ENCODE results near the gene LAG3.
"Not testable (repeated sequence)": the region's sequence is repeated elsewhere in the genome, so short reads cannot be mapped to it uniquely, and the experiment has no call there.

LAG3 gene

DNA sequence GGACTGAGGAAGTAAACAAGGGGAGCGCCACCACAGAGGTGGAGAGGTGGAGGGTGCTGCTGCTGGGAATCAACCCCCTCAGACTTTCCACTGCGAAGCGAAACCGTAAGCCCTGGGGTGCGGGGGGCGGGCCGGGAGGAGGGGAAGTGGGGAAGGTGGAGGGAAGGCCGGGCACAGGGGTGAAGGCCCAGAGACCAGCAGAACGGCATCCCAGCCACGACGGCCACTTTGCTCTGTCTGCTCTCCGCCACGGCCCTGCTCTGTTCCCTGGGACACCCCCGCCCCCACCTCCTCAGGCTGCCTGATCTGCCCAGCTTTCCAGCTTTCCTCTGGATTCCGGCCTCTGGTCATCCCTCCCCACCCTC lies at the start of gene LAG3:
LAG3 (plus strand) TSS at position 190 of the 365 bp plus-strand sequence. CDS start 333 bp downstream, outside the sequence.
- DNase-seq (ENCODE audit: low read depth): no peak

DNA sequence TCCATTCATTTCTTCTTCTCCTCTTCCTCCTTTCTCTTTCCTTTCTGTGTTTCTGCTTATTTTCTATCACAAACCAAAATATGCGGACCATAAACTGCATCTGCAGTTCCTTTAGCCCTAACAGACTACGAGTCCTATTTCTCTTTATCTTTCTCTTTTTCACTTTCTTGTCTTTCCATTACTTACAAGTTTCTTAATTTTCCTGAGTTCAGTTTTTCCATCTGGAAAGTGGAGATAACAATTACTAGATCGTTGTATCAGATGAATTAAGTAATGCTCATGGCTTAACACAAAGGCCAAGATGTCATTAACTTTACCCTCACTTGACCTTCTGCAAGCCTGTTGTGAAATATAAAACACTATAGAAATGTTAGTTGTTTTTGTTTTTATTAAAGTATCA lies 49.5 kb upstream of the LAG3 start:
- no peak for DNase-seq (ENCODE audit: low read depth)

DNA sequence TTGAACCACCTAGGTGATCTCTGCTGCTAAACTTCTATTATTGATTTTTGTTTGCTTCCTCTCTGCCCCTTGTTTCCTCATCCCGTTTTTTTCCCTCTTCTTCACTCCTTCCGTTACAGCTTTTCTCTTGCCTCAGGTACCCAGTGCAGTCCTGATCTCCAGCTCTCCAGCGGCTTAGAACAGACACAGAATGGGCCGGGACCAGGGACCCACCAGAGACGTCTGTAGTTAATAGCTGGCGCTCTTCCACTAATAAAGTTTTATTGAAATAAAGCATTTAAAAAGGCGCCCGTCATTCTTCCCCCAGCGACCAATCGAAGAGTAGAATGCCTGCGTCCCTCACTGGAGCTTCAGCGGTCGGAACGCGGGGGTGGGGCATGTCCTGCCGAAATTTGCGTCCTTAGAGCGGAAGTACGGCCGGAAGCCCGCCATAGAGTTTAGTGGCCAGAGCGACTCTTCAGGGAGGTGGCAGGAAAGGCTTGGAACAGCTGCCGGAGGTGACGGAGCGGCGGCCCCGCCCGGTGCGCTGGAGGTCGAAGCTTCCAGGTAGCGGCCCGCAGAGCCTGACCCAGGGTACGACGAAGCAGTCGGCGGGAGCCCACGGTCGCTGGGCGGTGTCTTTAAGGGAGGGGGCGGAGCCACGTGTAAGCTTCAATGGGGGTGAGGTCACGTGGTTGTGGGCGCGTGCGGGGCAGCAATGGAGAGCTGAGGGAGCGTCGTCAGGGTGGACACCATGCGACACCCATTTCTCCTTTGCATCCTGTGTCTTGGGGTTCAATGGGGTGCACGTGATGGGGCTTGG lies 48.5 kb upstream of the LAG3 start, which contains the start of gene COPS7A:
COPS7A (plus strand) TSS at position 440 of the 802 bp plus-strand sequence. CDS start 611 bp downstream, outside the sequence.
- peak; percentile 93 for DNase-seq (ENCODE audit: low read depth)

DNA sequence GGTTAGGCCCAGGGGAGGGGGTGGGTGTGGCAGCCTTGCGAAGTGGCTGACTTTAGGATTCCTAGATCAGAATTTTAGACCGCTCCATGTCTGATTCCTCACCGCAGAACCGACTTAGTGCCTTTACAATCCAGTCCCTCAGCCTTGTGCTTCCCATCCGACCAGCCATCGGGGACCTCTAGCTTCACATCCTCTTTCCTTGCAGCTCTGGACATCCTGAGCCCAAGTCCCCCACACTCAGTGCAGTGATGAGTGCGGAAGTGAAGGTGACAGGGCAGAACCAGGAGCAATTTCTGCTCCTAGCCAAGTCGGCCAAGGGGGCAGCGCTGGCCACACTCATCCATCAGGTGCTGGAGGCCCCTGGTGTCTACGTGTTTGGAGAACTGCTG lies 47.9 kb upstream of the LAG3 start:
- DNase-seq (ENCODE audit: low read depth): no peak

DNA sequence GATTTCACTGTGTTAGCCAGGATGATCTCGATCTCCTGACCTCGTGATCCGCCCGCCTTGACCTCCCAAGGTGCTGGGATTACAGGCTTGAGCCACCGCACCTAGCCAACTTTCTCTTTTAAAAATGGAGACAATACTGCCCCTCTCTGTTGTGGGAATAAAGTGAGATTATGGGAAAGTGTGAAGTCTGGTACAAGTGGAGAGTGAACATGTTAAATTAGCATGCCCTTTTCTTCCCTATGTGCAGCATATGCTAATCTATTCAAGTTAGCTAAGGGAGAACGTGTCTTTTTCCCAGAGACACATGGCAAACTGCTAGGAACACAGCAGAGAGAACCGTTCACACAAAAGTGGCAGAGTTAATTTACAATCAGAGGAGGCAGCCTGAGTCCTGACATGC lies 47.0 kb upstream of the LAG3 start:
- DNase-seq (ENCODE audit: low read depth): no peak

DNA sequence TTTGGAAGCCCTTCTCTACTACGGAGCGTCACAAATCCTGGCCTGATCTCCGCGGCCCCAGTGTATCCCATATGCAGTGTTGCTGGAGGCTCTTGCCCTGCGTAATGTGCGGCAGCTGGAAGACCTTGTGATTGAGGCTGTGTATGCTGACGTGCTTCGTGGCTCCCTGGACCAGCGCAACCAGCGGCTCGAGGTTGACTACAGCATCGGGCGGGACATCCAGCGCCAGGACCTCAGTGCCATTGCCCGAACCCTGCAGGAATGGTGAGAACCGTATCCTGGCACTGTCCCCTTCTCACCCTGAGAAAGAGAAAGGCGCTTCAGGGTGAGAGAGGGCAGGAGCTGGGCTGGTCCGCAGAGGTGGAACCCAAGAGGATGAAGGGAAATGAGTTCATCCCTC lies 43.1 kb upstream of the LAG3 start:
- DNase-seq (ENCODE audit: low read depth): no peak

DNA sequence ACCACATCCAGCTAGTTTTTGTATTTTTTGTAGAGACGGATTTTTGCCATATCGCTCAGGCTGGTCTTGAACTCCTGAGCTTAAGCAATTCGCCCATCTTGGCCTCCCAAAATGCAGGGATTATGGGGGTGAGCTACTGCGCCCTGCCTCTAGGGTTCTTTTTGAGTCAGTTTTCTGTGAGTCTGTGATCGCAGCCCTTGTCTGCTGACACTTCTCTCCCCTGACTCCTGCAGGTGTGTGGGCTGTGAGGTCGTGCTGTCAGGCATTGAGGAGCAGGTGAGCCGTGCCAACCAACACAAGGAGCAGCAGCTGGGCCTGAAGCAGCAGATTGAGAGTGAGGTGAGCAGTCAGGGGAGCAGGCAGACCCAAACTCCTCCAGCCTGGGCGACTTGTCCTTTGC lies 42.2 kb upstream of the LAG3 start:
- DNase-seq (ENCODE audit: low read depth): no peak

DNA sequence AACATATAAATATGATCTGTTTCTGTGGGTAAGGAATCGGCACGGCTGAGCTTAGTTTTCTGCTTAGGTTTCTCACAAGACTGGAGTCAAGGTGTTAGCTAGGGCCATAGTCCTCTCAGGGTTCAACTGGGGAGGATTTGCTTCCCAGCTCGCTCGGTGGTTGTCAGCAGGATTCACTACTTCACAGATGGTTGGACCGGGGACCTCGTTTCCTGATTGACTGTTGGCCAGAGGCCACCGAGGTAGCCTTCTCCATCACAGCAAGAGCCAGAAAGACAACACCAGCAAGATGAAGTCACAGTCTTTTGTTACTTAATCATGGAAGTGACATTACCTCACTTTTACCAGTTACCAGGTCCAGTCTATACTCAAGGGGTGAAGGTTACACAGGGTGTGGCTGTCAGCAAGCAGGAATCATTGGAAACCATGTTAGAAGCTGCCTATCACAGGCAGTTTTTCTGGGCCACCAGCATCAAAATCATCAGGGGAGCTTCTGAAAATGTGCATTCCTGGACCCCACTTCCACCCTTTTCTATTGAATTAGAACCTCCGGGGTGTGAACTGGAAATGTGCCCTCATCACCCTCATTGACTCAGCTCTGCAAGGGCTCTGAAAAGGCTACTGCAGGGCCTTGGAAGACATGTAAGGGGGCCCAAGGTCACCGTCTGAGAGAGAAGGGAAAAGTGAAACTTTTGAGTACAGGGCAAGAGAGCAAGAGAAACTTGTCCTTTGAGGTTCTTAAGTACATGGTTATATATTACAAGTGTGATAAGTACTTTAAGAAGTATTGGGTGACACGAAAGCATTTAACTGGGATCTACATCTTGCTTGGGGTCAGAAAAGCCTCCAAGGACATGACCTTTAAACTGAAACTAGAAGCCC lies 37.6 kb upstream of the LAG3 start:
- DNase-seq (ENCODE audit: low read depth): no peak

DNA sequence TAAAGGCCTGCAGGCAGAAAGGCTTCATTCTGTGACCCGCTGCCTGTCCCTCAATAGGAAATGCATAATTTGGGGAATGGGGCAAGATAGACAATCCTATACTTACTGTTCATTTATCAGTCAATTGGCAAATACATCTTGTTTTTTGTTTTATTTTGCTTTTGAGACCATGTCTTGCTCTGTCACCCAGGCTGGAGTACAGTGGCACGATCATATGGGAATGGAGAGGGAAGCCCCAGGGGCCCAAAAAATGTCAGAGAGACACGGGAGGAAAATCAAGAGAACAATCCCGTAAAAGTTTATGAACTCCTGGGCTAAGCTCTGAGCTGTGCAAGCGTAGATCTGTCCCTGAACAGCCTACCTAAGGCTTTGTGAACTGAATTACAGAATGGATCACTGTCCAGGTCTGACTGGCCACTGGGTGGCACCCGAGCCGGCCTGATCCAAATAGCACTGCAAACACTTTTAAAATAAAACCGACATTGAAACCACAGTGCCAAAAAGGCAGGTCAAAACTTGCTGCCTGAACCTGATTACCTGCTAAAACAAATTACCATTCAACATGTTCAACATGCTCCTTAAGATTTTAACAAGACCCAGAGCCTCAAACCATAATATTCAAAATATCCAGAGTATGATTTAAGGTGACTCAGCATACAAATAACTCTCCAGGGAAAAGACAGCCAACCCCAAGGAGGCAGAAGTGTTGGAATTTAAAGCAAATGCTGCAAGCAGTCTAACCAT lies 36.7 kb upstream of the LAG3 start:
- no peak for DNase-seq (ENCODE audit: low read depth)

DNA sequence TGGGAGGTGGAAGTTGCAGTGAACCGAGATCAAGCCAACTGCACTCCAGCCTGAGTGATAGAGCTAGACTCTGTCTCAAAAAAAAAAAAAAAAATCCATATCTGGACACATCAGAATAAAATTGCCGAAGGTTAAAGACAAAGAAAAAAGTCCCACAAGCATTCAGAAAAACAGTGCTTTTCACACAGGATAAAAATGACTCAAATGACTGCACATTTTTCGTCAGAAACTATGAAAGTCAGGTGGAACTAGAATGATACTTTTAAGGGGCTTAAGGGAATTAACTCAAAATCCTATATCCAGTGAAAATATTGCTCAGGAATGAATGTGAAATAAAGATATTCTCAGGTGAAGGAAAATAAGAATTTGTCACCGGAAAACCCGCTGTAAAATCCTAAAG lies 35.6 kb upstream of the LAG3 start:
- DNase-seq (ENCODE audit: low read depth): no peak

DNA sequence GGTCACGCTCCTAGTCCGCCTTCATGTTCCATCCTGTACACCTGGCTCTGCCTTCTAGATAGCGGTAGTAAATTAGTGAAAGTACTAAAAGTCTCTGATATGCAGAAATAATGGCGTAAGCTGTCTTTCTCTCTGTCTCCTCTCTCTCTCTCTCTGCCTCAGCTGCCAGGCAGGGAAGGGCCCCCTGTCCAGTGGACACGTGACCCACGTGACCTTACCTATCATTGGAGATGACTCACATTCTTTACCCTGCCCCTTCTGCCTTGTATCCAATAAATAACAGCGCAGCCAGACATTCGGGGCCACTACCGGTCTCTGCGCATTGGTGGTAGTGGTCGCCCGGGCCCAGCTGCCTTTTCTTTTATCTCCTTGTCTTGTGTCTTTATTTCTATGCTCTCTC lies 30.2 kb upstream of the LAG3 start:
- not testable (repeated sequence) for DNase-seq (ENCODE audit: low read depth)

DNA sequence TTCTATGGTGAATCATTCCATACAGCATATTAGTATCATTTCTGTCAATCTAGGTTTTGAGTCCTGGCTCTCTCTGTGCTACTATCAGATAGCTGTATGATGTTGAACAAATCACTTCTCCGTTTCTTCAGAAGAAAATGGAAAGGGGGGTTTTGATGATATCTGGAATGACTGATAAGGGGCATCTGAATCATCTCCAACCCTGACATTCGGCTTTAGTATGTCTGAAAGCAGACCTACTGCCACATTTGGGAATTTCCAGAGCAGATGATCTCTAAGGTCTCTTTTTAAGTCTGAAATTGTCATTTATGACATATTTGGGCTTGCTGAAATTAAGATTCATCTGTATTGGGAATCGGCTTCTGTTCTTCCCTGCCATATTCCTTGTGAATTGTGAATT lies 29.5 kb upstream of the LAG3 start:
- DNase-seq (ENCODE audit: low read depth): no peak

DNA sequence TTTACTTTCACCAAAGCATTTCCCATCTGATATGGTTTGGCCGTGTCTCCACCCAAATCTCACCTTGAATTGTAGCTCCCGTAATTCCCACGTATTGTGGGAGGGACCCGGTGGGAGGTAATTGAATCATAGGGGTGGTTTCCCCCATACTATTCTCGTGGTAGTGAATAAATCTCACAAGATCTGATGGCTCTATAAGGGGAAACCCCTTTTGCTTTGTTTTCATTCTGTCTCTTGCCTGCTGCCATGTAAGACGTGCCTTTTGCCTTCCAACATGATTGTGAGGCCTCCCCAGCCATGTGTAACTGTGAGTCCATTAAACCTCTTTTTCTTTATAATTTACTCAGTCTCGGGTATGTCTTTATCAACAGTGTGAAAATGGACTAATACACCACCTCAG lies 29.0 kb upstream of the LAG3 start:
- DNase-seq (ENCODE audit: low read depth): not testable (repeated sequence)

DNA sequence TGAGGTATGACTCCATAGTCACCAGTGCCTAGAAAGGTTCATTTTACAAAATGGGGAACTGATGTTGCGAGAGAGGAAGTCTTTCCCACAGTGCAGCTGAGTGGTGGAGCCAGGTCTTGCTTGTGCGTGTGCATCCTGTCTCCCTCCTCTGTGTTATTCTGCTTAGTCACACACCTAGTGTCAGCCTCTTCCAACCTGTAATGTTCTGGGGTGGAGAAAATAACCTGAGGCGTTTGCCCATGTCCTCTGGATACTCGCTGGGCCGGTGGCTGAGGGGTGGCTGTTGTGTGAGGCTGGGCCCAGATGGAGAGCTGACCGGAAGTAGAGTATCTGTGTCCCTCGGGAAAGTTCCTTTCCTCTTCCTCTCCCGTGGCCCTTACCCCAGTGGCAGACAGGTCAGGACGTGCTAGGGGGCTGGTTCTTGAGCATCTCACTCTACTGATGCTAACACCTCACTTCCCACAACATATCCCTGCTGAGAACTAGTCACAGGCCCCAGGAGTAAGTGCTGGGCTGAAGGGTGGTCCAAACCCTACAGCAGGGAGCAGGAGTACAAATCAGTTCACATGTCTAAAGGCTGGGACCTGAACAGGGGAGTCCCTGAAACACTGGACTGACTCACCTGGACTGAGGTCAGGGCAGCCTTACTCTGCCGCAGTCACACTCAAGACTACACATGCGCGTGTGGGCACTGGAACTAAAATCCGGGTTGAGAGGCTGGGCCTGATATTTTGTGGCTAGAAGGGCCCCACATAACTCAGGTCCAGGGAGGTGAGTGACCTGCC lies 26.4 kb upstream of the LAG3 start:
- no peak for DNase-seq (ENCODE audit: low read depth)

DNA sequence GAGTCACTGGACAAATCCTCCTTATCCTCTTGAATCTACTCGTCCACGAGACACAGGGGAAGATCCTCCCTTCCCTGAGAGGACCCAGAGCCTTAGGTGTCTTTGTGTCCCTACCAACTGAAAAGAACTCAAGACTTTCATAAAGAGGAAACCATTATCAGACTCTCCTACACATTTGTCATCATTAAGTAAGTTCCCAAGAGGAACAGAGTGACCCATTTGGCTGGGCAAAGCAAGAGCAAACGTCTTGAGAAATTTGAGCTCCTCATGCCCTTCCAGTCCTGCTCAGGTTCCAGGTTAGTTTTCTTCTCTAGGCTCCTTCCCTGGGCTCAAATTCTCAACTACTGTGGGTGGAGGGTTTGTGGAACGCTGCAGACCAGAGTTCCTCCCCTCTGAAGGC lies 25.1 kb upstream of the LAG3 start:
- no peak for DNase-seq (ENCODE audit: low read depth)

DNA sequence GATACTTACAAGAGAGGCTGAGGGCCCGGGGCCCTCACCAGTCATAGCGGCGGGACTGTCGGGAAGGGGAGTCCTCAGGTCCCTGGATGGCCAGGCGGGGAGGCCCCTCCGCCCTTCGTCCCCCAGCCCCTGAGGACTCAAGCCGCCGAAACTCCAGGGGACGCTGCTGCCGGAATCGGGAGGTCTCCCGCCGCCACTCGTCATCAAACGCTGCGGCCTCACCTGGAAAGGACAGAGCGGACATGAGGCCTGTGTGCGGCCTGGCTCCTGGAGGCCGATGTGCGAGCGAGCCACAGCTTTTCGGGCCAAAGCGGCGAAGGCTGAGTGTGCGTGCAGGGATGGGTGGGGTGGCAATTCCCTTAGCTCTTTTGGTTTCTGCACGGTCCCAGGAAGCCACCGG lies 23.6 kb upstream of the LAG3 start:
- no peak for DNase-seq (ENCODE audit: low read depth)

DNA sequence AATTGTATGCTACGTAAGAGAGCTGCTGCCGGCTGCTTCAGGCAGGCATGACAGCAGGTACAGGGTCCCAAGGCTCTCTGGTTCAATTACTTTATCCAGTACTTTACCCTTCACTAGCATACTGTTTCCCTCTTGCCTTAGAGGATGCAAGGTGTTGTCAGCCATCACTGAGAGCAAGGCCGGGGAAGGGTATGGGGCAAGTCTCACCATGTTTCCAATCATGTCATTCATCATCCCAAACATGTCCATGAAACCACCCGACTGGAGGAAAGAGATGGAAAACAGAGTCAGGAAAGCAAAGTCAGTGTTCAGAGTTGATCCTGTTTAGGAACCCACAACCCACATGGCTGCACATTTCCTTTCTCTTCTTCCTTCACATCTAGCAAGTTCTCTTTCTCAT lies 21.8 kb upstream of the LAG3 start:
- DNase-seq (ENCODE audit: low read depth): no peak

DNA sequence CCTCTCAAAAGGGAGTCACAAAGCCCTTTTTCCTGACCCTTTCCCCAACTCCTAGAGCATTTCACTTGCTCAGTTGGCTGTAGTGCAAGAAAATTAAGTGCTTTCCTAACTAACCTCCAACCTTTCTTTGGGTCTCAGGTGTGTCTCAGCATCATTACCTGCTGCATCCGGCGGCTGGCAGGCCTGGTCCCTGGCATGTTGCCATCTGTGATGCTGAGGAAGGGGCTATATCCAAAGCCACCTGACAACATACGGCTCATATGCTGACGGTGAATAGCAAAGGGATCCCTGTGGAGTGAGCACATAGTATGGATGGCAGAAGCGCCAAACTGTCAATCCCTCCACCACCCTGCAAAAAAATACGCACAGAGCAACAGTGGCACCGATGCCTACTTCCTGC lies 20.6 kb upstream of the LAG3 start:
- no peak for DNase-seq (ENCODE audit: low read depth)

DNA sequence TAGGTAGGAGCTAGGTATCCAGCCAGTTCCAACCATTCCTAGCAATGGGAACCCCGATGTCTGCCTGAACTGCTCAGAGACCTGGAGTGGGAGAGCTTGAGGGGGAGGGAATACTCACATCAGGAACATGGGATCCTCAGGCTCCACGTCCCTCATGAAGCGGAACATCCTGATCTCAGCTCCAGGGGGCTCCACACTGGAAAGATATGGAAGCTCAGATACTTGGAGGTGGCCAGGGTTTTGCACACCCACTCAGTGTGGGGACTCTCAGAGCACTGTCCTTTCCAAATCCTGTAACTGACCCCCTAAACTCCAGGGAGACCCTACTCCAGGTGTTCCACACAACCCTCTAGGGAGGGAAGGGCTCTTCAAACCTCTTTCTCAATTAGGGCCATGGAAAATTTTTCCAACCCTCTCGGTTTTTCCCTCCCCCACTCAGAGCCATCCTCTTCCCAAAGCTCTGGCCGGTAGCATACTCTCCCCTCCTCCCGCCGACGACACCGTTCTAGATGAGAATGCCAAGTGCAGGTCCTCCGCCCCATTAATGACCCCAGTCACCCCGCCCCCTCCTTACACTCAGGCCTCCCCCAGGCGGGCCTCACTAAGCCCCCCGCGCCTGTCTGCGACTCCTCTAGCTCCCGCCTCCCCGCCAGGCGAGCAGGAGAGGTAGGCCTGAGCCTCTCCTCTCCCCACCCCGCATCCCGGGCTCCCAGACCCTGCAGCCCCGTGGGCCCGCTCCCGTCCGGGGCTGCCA lies 20.0 kb upstream of the LAG3 start:
- no peak for DNase-seq (ENCODE audit: low read depth)

DNA sequence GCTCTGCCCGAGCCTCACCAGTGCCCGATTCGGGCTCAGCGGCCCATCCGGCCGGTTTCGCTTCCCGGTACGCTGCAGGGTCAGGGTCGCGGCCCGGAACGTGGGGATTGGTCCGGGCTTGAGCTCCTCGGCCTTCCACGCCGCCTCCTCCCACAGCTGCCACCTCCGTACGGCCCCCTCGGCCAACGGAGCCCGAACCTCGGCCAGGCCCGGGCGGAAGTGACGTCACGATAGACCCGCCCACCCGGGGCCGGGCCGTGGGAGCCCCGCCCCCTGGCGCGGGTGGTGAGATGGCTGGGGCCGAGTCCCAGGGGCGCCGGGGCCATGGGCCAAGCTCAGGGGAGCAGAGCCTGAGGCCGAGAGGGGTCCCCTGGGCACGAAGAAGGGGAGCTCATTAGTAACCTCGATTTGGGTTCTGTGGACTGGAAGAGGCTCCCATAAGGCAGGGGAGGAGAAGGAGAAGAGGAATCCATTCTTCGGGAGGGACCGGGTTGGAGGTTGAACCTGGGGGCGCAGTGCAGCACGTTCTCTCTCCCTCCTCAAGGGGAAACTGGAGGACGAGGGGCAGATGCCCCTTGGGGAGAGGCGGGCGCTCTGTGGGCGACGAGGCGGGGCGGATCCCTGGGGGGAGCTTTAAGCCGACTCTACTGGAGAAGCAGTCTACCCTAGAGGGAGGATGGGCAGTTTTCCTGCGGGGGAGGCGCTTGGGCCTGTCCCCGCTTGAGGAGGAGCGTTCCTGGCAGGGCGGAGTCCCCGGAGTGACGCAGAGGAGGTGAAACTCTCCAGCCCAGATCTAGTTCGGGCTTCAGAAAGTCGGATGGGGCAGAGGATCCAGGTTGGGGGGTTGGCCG lies 19.2 kb upstream of the LAG3 start, which contains the start of gene MLF2:
MLF2 (minus strand) TSS at position 221 of the 851 bp plus-strand sequence. CDS start 807 bp downstream, outside the sequence.
- DNase-seq (ENCODE audit: low read depth): peak; percentile 97
